Small intestine (tissue), 7 donors: ENCODE results near the gene OBI1. TPM values are rescaled to one million over a fixed set of nuclear protein-coding genes. Genes with fewer than 3 reads are reported as not detected.

Experiments
- DNase-seq, 2 donors: peaks; one replicate each; pipeline versions ENCODE4 v3.0.0 to v3.0.0-alpha.2; 2013
- FAIRE-seq: peaks from 2 replicates; lab custom pipeline; 2012; peaks lifted over from hg19 to GRCh38; lab: Jason Lieb, UNC
- H3K27ac ChIP-seq, 3 donors: one replicate each; pipeline ENCODE4 v1.5.1; 2013; ENCODE audit warnings: low read length in 2 of 3, mild to moderate bottlenecking in 2 of 3, control low read depth in 1 of 3, inconsistent platforms in 1 of 3, low read depth in 1 of 3, moderate library complexity in 1 of 3
- H3K27me3 ChIP-seq, 3 donors: one replicate each; pipeline ENCODE4 v1.6.1; 2013; ENCODE audit warnings: low read length in 3 of 3, inconsistent platforms in 1 of 3; ENCODE audit not compliant: control insufficient read depth in 3 of 3, insufficient read depth in 3 of 3
- H3K36me3 ChIP-seq, 3 donors: one replicate each; pipeline ENCODE4 v1.6.1; 2013; ENCODE audit warnings: low read length in 3 of 3, inconsistent platforms in 1 of 3, low read depth in 1 of 3, mild to moderate bottlenecking in 1 of 3, moderate library complexity in 1 of 3; ENCODE audit not compliant: control insufficient read depth in 3 of 3, insufficient read depth in 2 of 3
- H3K4me1 ChIP-seq, 3 donors: one replicate each; pipeline ENCODE4 v1.6.1; 2013; ENCODE audit warnings: low read length in 2 of 3, inconsistent platforms in 1 of 3, low read depth in 1 of 3, mild to moderate bottlenecking in 1 of 3, moderate library complexity in 1 of 3; ENCODE audit not compliant: control insufficient read depth in 3 of 3, insufficient read depth in 2 of 3
- H3K4me3 ChIP-seq, 3 donors: one replicate each; pipeline ENCODE4 v1.5.1; 2013; ENCODE audit warnings: low read length in 3 of 3, control low read depth in 1 of 3, inconsistent platforms in 1 of 3, low read depth in 1 of 3, mild to moderate bottlenecking in 1 of 3, moderate library complexity in 1 of 3
- H3K9me3 ChIP-seq, 2 donors: one replicate each; pipeline ENCODE4 v1.6.1; 2013; ENCODE audit warnings: low read depth in 1 of 2, low read length in 1 of 2; ENCODE audit not compliant: control insufficient read depth in 2 of 2, insufficient read depth in 1 of 2
- WGBS, 3 donors: extraction: QIAGEN DNeasy Blood & Tissue Kit; methylation state at CpG; one replicate each; pipeline ENCODE4 v1.1.7; 2013; 5-methylcytosine and 5-hydroxymethylcytosine counted together
- polyA plus RNA-seq, 4 donors: library from polyadenylated mRNA; stranded (reverse) in 3 of 4; unstranded in 1 of 4; fragments of 200-250 nt in 3 of 4; fragments of 120-200 nt in 1 of 4; gene quantifications; one replicate each; pipeline versions ENCODE4 v1.2.1 to v1.2.3, GENCODE V29; 2013
- donor health status: healthy with polysubstance abuse.
- donor health status: control.
- donor health status: control.
- donor health status: Bipolar disorder and iron deficiency.
- donor health status: healthy.

The OBI1 gene
- polyA plus RNA-seq, 4 donors: 2.2 to 15.3 (median 4.0) TPM

- DNase-seq: no peak
- H3K27ac ChIP-seq: no peak overlapping the region
- no peak for FAIRE-seq
- H3K4me3 ChIP-seq: no peak overlapping the region
- peaks cover 0 to 12% (median 2%) of the 10 kb centered on the region in 3 donors for H3K4me1 ChIP-seq
- 82 to 90% (median 85%) methylated on average over 4 of the region's 4 CpGs for WGBS, 3 donors
- no peaks in the 10 kb centered on the region for H3K27me3 ChIP-seq
- H3K9me3 ChIP-seq: no peaks in the 10 kb centered on the region
- H3K36me3 ChIP-seq: peaks cover 7 to 9% (median 8%) of the 10 kb centered on the region in 3 donors
Measured at GRCh38 chr13:78632996-78633395, 26.0 kb downstream of the OBI1 start.

GRCh38 chr13:78631077-78631476 lies 27.9 kb downstream of the OBI1 start:
- 27 to 68% (median 50%) methylated on average over 1 of the region's 1 CpG for WGBS, 3 donors
- Histone ChIP-seq H3K36me3 (peaks cover 6 to 10% (median 8%) of the 10 kb centered on the region in 3 donors), H3K9me3 (no peaks in the 10 kb centered on the region), H3K27me3 (no peaks in the 10 kb centered on the region), H3K27ac (no peak overlapping the region), H3K4me3 (no peak overlapping the region), H3K4me1 (peaks cover 0 to 12% (median 2%) of the 10 kb centered on the region in 3 donors)
- peak; percentile 72 for FAIRE-seq
- peak; percentile 78 to 80 for DNase-seq

DNA sequence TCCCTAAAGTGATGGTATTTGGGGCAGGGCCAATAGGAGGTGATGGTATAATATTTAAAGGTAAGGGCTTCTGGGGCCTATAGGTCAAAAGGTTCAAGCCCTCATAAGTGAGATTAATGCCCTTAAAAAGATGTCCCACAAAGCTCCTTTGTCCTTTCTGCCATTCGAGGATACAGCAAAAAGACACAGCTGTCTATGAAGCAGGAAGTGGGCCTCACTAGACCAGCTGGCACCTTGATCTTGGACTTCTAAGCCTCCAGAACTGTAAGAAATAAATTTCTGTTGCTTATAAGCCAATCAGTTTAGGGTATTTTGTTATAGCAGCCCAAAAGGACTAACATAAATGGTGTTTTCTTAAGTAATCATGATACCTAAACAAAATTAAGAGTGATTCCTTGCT lies 28.4 kb downstream of the OBI1 start:
- no peak overlapping the region for H3K27ac ChIP-seq
- H3K36me3 ChIP-seq: peaks cover 6 to 9% (median 8%) of the 10 kb centered on the region in 3 donors
- H3K27me3 ChIP-seq: no peaks in the 10 kb centered on the region
- peaks cover 0 to 12% (median 2%) of the 10 kb centered on the region in 3 donors for H3K4me1 ChIP-seq
- FAIRE-seq (no peak), DNase-seq (no peak)
- 59 to 69% (median 60%) methylated on average over 1 of the region's 1 CpG for WGBS, 3 donors
- no peaks in the 10 kb centered on the region for H3K9me3 ChIP-seq
- no peak overlapping the region for H3K4me3 ChIP-seq

DNA sequence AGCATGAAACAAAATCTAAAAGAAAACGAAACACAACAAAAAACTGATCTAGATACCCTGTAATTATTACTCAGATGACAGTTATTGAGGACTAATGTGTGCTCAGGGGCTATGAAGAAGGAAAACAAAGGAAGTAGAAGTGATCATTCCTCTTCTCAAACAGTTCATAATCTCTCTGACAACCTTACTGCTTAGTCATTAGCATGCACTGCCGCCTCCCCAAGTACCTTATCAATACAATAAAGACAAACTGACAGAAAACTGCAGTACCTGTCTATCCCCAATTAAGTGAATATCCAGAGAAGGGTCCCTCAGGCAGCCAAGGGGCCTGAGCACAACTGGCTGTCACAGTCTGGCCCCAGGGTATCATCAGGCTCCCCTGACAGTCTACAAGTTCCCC lies 33.6 kb downstream of the OBI1 start:
- 70 to 84% (median 84%) methylated on average over 2 of the region's 2 CpGs for WGBS, 3 donors
- Histone ChIP-seq H3K4me1 (peaks cover 0 to 1% (median 0%) of the 10 kb centered on the region in 3 donors), H3K27me3 (no peaks in the 10 kb centered on the region), H3K9me3 (no peaks in the 10 kb centered on the region), H3K4me3 (no peak overlapping the region), H3K36me3 (peaks cover 0 to 8% (median 2%) of the 10 kb centered on the region in 3 donors), H3K27ac (no peak overlapping the region)
- DNase-seq (no peak), FAIRE-seq (no peak)

GRCh38 chr13:78623132-78623531 lies 35.8 kb downstream of the OBI1 start:
- Histone ChIP-seq H3K9me3 (no peaks in the 10 kb centered on the region), H3K27me3 (no peaks in the 10 kb centered on the region), H3K27ac (no peak overlapping the region), H3K4me1 (no peaks in the 10 kb centered on the region), H3K4me3 (no peak overlapping the region), H3K36me3 (peaks cover 0 to 8% (median 2%) of the 10 kb centered on the region in 3 donors)
- FAIRE-seq (no peak), DNase-seq (no peak)
- 95 to 100% (median 100%) methylated on average over 3 of the region's 3 CpGs for WGBS, 3 donors

GRCh38 chr13:78620936-78621470 lies 38.0 kb downstream of the OBI1 start:
- Histone ChIP-seq H3K36me3 (peaks cover 2 to 9% (median 7%) of the 10 kb centered on the region in 3 donors), H3K4me3 (no peak overlapping the region), H3K4me1 (no peaks in the 10 kb centered on the region), H3K27me3 (no peaks in the 10 kb centered on the region), H3K27ac (no peak overlapping the region), H3K9me3 (no peaks in the 10 kb centered on the region)
- DNase-seq: no peak
- FAIRE-seq: no peak
- 83 to 87% (median 86%) methylated on average over 2 of the region's 2 CpGs for WGBS, 3 donors

- H3K36me3 ChIP-seq: peaks cover 2 to 10% (median 7%) of the 10 kb centered on the region in 3 donors
- no peak overlapping the region for H3K4me3 ChIP-seq
- WGBS, 3 donors: 21 to 64% (median 52%) methylated on average over 1 of the region's 1 CpG
- no peaks in the 10 kb centered on the region for H3K9me3 ChIP-seq
- H3K27me3 ChIP-seq: no peaks in the 10 kb centered on the region
- H3K4me1 ChIP-seq: no peaks in the 10 kb centered on the region
- H3K27ac ChIP-seq: no peak overlapping the region
- DNase-seq: no peak
- FAIRE-seq: no peak
Measured at GRCh38 chr13:78618411-78618810, 40.5 kb downstream of the OBI1 start.

DNA sequence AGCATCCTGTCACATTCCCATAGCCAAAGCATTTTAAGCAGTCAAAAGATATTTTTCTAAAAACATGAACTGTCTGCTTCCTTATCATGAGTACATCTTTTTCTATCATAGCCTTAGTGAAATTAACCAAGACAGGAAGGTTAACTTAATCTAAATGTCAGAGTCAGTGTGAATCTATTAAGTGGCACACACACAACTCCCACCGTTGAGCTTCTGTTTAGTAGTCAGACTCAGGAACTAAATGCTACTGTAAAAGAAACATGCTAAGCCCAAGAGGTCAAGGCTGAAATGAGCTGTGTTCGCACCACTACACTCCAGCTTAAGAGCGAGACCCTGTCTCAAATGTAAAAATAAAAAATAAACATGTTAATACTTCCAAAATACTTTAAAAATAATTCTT lies 47.9 kb downstream of the OBI1 start:
- peaks cover 3 to 19% (median 16%) of the 10 kb centered on the region in 3 donors for H3K4me1 ChIP-seq
- no peak overlapping the region for H3K4me3 ChIP-seq
- DNase-seq (no peak), FAIRE-seq (no peak)
- H3K36me3 ChIP-seq: peaks cover 0 to 3% (median 0%) of the 10 kb centered on the region in 3 donors
- H3K27ac ChIP-seq: no peak overlapping the region
- H3K9me3 ChIP-seq: peaks cover 0 to 2% of the 10 kb centered on the region in 2 donors
- peaks cover 4 to 52% (median 35%) of the 10 kb centered on the region in 3 donors for H3K27me3 ChIP-seq
- 58 to 72% (median 70%) methylated on average over 3 of the region's 3 CpGs for WGBS, 3 donors
